Esophagus mucosa (tissue), 1 donor: ENCODE results near the gene DPH6. TPM values are rescaled to one million over a fixed set of nuclear protein-coding genes. Genes with fewer than 3 reads are reported as not detected.

Experiments used
- ATAC-seq: fragments of 200-7000 bp; cut with Tn5 transposase; one replicate; pipeline ENCODE4 v1.9.1; 2020
- total RNA-seq: library from RNA; stranded (reverse); gene quantifications from one replicate; pipeline ENCODE4 v1.2.4, GENCODE V29; 2023
- donor health status: DM: yes; HTN: yes; CAD: no.

DPH6 gene
- total RNA-seq, 1 donor from 2014 or later: 17.4 TPM

DNA sequence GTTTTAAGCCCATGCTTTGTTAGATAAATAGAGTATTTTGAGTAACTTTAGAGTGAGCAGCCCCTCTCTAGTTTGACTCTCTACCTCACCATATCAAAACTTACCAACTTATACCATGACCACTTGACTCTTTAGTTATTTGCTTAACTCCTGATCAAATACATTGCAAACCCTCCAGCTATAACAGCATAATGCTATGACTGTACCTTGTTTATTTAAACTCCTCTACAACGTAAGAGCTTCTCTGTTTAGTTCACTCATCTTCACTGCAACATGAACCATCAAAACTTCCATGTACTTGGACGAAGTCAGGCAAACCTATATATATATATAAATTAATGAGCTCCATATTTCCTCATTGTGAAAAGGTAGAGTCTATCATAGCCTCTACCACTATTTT lies 218.2 kb downstream of the DPH6 start:
- ATAC-seq: no peak

DNA sequence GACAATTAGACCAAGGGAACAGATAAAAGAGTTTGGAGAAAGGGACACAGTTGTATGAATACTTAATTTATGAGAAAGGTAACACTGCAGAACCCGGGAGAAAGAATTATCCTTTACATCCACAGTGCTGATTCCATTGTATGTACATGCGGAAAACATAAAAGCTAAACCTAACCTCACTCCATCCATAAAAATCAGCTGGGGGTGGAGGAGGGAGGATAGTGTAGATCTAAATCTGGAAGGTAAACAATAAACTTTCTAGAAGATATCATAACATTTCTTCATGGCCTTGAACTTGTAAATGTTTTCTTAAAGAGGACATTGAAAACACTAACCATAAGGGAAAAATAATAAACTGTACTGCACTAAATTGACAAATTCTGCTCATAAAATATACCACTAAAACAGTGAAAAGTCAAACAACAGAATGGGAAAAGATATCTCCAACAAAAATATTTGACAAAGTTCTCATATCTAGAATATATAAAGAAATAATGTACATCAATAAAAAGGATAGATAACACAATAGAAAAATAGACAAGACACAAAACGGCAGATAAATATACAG lies 220.5 kb downstream of the DPH6 start:
- no peak for ATAC-seq

DNA sequence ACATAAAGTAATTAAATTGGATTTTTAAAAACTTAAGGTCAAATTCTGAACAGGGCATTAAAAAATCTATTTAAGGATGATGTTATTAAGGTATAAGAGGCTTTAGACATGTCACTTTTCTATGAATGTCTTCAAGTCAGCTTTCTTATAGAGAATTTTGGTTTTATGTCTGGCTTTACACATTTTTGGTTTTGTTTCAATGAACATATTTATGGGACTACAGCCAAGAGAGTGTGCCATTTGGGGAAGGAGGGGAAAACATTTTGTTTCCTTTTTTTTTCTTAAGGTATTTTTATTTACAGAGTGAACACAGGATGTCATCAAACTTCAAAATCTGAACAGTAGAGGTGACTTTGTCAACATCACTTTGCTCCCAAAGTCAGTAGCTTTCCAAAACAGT lies 222.8 kb downstream of the DPH6 start:
- ATAC-seq: no peak

DNA sequence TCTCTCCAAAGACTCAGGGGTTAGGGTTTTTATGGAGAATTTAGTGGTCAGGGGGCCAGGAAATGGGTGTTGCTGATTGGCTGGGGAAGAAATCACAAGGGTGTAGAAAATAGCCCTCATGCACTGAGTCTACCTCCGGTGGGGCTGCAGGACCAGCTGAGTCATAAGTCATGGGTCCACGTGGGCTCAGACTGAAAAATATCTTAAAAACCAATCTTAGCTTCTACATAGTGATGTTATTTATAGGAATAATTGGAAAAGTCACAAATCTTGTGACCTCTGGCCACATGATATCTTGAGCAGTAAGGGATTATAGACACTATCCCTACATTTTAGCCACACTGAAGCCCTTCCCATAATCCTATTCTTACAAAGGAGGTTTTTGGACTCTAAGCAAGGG lies 224.0 kb downstream of the DPH6 start:
- ATAC-seq: no peak

DNA sequence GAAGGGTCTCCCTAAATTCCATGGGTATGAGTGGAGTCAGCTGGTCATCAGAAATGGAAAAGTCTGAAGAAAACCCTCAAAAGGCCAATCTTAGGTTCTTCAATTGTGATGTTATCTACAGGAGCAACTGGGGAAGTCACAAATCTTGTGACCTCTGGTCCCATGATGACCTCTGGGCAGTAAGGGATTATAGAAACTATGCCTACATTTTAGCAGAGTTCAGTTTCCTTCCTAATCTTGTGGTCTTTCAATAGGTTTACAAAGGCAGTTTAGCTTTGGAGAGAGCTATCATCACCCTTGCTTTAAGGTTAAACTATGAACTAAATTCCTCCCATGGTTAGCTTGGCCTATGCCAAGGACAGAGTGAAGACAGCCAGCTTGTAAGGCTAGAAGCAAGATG lies 225.1 kb downstream of the DPH6 start:
- no peak for ATAC-seq
